ENCODE measurements around the gene CD180.

CD180 gene

DNA sequence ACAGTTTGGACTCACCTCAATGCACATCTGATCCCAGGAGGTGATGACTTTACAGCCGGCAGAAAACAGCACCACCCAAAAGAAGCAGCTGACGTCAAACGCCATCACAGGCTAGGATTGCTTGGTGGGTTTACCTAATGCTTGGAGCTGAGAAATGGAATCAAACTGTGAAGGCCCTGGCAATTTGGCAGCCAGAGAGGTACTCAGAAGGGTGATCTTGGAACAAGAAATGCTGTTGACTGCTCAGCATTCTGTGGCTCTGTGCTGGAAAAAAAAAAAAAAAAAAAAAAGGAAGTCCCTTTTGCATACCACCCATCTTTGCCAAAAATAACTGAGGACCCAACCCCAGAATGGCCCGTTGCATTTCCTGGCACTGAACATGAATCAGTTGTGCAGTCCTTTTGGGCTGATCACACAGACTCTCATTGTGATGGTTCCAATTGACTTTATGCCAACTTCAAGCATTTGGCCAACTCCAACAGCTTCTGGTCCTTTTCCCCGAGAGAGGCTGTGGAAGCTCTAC is at the start of gene CD180:
TSS of gene CD180 (minus strand) at position 263 of the 523 bp plus-strand sequence. CDS start at position 105, 158 bp downstream.
- no peak for DNase-seq (ENCODE audit: low read depth in 2 of 3, low spot score in 1 of 3)

DNA sequence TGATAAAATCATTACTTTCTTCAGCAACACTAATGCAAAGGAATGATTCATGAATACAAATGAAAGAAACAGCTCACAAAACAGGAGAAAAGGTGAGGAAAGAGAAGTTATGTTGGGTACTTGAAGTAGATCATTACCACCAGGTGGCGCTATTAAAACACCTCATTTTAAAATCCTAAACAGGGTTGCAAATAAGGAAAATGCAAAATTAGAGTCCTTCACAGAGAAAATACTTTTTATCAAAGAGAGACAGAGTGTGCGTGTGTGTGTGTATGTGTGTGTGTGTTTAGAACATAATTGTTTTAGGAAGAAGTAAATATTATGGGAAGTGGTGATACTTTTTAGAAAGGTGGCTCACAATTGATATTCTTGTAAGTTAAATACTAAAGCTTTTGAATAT is 49.5 kb upstream of the CD180 start:
- DNase-seq (ENCODE audit: low read depth in 2 of 3, low spot score in 1 of 3): peak in 1 of 3 donors; percentile 56

DNA sequence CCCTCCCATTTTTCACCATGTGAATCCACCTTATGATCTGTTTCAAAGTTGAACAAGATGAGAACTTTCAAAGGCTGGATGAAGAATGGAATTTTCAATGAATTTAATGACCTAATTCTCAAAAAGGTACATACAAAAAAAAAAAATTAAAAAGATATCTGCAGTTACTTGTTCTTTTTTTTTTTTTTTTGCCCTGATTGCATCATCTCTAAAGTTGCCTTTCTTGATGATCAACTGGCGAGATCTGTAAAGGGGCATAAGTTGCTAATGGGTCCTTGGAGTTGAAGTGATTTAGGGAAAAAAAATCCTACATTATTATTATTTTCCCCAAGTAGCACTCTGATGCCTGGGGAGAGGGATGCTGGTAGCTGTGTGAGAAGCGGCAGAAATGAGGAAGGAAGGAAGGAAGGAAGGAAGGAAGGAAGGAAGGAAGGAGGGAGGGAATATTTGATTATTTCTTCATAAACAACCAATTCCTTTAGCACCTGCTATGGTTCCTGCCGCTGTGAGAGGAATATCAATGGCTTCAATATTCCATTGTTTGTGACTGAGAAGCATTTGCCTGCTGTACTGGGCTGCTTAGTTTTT is 48.8 kb upstream of the CD180 start:
- DNase-seq (ENCODE audit: low read depth in 2 of 3, low spot score in 1 of 3): no peak

DNA sequence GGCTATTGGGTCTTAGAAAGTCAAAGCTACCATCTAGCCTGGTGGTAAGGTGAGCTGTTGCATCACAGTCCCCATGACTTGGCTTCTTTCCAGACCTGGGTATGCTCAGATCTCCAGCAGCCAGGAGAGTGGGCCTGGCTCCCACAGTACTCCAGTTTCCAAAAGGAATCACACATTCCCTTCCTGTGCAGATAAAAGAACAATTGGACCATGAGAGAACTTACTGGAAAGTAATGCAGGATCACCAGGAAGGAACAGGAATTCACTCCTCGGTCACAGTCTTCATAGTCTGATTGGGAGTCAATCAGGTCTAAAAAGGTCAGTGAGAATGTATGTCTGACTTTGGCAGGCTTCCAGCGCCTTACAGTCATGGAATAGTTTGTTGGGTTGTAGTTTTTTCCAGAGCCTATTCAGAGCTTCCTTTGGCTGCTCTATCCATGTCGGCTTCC is 47.8 kb upstream of the CD180 start:
- DNase-seq (ENCODE audit: low read depth in 2 of 3, low spot score in 1 of 3): no peak

DNA sequence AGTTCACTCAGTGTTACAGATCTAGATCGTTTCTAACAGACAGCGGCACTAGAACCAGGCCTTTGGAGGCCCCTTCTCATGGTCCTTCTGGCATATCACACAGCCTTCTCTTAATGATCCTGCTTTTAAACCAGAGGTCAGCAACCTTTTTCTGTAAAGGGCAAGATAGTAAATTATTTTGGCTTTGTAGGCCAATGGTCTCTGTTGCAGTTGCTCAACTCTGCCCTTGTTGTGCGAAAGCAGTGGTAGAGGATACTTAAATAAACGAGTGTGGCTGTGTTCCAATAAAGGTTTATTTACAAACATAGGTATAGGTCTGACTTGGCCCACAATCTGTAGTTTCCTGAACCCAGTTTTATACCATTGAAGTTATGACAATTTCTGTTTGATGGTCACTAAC is 47.3 kb upstream of the CD180 start:
- no peak for DNase-seq (ENCODE audit: low read depth in 2 of 3, low spot score in 1 of 3)

DNA sequence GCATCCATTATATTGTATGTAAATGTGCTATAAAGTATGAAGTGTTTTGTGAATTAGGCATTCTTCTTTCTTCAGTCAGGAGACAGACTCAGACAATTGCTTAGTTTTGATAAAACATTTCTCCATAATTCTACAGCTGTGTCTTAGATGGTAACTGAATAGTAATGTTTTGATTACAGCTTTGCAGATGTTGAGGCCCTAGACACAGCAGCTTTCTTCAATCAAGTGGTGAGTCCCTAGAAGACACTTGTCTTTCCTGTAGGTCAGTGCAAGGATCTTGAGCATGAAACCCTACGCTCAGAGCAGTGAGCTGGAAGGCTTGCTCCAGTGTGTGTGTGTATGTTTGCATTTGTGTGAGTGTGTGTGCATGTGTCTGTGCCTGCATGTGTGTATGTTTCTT is 46.8 kb upstream of the CD180 start:
- no peak for DNase-seq (ENCODE audit: low read depth in 2 of 3, low spot score in 1 of 3)

DNA sequence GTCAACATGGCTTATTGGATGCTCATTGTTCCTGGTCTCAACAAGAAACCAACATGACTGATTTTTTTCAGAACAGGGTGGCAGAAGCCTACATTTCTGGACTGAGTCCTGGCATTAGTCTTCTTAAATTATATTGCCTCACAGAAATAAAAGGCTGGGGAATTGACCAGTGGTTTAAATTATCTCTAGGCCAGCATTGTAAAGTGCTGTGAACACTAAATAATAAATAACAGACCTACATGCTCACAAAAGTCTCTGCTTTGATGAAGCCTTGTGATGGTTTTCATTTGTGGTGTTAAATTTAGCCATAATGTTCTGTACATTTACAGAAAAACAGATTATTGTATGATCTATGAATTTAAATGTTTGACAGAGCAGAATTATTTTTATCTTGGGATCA is 44.7 kb upstream of the CD180 start:
- DNase-seq (ENCODE audit: low read depth in 2 of 3, low spot score in 1 of 3): no peak

DNA sequence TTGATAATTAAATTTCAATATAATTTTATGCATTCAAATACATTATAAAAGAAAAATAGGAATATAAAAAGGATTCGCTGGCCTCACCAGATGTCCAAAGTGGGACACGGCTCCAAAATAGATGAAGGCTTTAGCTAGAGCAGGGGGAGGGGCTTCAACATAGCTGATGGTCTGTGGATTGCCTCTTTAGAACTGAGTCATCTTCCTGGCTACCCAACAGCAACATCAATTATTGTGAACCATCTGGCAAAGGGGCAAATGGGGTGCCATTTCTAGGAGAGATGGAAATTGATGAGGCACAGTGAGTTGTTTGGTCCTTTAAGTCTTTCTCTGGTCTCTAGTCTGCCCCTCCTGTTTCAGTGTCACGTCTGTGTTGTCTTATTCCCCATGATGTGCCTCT is 44.2 kb upstream of the CD180 start:
- DNase-seq (ENCODE audit: low read depth in 2 of 3, low spot score in 1 of 3): no peak

DNA sequence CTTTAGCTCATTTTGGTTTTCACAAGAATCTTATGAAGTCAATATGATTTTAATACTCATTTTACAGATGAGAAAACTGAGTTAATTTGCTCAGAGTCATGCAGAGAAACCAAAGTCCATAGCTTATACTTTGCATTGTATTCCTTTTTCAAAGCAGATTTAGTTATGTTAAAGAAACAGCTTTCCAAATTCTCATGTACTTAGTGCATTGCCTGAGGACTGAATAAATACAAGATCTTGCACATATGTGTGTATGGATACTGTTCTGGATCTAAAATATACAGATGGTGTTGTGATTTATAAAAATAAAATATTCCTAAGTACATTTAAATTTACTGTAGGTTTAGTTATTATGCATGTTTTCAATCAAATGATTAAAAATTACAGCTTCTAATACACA is 43.5 kb upstream of the CD180 start:
- no peak for DNase-seq (ENCODE audit: low read depth in 2 of 3, low spot score in 1 of 3)

DNA sequence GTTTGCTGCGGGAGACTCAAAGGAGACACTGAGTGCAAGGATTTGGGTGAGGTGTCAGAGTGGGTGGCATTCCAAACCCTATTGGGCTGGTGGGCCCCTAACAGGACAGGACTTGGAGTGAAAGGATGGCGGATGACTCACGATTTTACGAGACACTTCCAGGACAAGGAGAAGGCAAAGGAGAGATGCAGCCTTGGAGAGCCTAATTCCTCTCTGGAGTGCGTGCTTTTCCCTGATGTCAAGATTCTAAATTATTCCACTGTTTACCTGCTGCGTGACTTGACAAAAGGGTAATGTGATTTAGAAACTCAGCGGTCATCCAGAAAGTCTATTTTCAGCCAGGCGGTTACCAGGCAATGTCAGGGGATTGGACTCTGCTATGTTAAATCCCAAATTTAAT is 41.6 kb upstream of the CD180 start:
- DNase-seq (ENCODE audit: low read depth in 2 of 3, low spot score in 1 of 3): no peak

DNA sequence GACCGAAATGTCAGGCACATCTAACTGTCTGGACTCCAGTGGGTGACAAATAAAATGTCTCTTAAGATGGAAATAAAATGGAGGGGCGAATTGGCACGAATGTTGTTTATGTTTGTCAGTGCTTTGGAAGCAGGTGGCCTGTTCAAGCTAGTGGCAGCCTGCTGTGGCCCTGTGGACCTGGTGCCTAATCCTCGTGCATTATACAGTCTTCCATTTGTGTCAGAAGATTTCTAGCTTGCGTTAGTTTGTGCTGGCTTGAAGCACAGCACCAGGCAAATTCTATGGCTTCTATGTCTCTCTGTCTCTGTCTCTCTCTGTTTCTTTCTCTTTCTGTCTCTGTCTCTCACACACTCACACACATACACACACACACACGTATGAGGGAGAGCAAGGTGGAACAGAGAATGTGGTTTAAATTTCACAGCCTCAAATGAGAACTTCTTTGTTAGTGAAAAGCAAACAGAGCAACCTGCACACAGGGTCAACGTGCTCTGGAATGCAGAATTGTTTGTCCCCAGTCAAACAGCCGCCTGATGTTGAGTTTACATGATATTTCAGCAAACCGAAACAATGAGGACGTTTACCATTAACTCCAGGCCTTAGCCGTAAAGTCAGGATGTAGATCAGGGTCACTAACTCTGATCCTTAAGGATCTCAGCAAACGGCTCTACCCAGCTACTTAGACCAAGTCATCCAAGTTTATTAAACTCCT is 39.0 kb upstream of the CD180 start:
- DNase-seq (ENCODE audit: low read depth in 2 of 3, low spot score in 1 of 3): no peak

DNA sequence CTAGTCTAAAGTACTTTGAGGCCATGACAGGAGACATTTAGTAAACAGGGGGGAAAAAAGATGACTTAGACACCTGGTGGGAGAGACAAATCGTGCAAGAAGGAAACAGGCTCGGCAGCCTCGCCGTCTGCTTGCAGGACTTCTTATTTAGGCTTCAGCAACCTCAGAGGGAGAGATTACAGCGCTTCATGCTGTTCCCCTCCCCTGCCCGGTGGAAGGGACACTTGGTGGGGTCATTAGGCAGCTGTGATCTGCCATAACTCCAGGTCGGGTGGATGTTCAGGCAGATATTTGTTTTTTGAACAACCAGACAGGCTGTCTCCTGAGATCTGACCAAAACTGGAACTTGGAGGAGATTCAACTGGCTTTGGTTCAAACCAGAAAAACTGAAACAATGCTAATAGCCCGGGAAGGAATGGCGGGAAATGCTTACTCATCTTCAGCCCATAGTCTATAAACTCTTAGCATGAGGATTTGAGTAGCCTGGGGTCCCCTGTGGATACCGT is 38.1 kb upstream of the CD180 start:
- no peak for DNase-seq (ENCODE audit: low read depth in 2 of 3, low spot score in 1 of 3)

DNA sequence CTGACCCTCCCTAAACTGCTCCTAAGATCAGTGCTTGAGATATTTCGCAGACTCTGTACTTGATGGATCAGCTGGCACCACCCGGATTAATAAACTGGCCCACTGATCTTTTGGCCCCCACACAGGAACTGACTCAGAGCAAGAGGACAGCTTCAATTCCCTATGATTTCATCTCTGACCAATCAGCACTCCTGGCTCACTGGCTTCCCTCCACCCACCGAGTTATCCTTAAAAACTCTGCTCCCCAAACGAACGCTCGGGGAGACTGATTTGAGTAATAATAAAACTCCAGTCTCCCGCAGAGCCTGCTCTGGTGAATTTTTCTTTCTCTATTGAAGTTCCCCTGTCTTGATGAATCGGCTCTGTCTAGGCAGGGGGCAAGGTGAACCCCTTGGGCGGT is 36.5 kb upstream of the CD180 start:
- DNase-seq (ENCODE audit: low read depth in 2 of 3, low spot score in 1 of 3): no peak

DNA sequence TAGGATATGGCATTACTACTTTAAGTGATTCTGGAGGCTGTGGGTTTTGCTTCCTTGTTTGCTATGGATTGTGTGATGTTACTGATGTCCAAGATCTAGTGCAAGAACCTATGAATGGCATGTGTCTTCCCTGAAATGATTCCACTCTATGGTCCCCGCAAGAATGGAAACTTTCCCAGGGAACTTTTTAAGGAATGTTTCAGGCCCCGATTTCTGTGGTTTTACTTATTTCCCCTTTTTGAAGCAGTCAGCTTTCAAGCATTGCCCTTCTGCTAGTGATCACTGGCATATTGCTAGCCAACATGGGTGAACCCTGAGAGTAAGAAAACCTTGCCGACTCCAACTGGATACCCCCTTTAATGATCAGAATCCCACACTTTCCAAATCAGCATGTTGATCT is 26.6 kb upstream of the CD180 start:
- no peak for DNase-seq (ENCODE audit: low read depth in 2 of 3, low spot score in 1 of 3)

DNA sequence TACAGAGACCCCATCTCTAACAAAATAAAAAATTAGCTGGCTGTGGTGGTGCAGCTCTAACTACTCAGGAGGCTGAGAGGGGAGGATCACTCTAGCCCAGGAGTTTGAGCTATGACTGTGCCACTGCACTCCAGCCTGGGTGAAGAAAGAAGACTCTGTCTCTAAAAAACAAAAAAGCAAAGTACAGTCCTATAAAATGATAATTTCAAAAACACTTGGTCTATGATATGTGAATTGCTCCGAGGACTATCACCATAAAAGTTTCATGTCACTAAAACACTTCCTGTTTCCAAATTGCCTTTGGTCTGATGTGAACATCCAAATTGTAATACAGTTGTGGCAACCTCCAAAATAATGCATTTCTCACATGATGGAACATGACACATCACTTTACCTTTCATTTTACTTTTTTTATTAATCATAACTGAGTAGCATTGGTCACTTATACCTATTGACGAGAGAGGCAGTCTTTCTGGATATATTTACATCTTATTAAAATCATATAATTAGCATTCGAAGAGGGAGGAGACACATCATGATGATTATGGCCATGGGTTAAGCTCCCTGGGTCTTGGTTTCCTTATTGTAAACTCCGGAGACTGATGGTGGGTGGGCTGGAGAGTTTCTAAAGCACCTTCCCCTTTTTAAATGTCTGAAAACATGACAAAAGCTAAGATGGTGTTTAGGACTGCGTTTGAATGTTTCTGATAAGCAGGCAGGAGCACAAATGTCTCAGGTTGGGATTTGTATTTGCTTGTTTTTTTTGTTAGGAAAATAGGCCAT is 25.8 kb upstream of the CD180 start:
- DNase-seq (ENCODE audit: low read depth in 2 of 3, low spot score in 1 of 3): no peak

DNA sequence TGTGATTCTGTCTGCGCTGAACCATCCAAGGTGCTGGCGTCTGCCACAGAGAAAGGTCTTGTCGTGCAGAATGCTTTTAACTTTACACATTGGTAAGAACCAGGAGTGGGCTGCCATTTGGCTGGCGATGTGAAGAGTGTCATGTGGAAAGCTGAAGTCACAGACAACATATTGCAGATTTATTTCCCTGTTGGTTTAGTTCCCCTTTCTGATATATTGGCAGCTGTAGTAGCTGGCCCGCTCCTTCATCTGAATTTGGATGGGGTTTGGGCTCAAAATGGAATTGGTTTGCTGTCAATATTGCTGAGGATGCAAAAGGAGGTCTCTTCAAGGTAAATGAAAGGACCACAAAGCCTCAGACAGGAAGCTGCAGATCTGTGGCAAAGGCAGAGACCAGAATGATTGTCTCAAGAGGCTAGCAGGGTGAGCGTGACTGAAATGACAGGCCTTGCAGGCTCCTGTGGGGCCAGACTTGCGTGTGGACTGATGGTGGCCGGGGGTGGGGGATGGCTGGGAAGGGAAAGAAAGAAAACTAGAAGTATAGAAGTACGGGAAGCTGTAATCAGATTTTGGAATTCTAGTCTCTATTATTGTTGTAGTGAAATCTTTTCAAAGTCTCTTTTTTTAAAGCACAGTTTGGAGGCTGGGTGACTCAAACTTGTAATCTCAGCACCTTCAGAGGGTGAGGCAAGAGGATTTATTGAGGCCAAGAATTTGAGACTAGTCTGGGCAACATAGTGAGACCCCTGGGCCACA is 25.1 kb upstream of the CD180 start:
- DNase-seq (ENCODE audit: low read depth in 2 of 3, low spot score in 1 of 3): peak in 2 of 3 donors; percentile 8 to 10

DNA sequence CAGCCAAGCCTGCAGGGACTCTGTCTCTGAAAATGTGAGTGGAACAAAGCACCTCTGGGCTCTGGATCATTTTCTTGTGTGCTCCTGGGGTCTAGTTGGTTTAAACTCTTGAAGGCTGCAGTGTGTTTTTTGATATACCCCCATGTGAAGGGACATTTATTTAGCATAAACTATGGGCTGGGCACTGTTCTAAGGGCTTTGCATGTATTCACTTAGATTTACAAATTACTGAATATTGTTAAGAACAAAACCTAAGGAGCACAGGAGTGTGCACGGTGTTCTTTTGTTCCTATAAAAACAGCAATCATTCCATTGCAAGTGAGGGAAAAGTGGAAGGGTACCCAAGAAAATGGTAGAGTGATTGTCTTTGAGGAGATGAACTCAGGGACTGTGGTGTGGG is 20.0 kb upstream of the CD180 start:
- DNase-seq (ENCODE audit: low read depth in 2 of 3, low spot score in 1 of 3): no peak

DNA sequence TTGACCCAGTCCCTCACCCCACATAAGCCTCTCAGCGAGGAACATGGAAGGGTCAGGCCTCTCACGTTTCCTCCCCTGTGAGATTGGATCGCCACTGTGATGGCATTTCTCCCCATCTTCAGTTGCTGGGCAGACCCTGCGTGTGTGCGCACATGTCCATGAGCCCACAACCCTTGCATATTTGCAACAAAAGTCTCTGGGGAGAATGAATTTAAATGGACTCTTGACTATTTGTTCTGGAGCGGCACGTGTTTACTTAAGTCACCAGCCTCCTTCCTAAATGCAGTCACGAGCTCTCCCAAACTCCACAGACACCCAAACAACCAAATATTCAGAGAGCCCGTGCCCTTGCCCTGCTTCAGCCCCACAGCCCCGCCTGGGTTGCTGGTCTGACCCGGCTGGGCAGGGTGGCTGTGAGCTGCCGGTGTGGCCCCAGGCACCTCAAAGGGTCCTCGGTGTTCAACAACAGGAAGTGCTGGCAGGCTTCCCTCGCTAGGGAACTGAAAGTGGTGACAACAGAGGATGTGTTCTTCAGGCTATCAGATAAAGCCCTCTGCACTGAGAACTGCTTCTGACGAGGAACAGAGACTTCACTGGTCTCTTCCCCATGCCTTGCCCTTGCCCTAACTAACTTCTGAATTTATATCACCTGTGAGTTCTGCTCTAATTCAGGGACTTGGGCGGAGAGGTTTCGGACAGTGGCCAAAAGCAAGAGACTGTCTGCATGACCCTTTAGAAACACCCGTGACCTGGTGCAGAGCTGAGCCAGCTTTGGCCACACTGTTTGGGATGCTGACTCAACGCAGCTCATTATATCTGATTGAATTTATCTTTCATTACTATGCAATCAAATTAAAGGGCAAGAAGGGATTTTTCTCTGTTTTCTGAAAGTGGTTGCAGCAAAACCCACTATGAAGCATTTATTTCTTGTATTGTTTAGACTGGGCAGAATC is 19.2 kb upstream of the CD180 start:
- peak; percentile 46 to 49 (median 46) for DNase-seq (ENCODE audit: low read depth in 2 of 3, low spot score in 1 of 3)

DNA sequence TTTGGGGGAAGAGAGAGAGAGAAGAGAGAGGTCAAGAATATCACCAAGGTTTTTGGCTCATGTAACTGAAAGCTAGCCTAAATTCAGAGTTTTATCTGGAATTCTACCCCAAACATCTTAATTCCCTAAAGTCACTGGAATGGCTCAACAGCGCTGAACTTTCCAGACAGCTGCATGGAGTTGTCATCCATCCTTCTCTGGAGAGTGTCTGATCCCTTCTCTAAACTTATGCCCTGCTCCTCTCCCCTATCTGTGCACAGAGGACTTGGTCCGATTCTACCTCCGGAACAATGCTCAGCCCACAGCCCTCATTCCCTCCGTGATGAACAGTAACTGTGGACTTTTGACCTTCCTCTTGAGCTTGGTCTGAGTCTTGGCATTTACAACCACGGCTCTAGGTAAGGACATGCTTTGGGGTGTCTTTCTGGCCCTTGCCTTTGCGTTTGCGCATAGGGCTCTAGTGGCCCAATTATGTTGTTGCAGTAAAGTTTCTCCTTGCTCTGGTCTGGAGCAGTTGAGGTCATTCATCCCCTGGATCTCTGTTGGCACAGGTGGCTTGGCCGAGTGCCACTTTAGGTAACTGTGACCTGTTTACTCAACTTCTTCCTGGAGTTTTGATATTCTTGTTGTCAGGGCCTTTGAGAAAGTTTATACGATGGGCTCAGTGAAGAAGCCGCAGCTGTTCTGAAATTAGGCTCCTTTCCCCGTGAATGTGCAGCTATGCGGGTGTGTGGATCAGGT is 18.3 kb upstream of the CD180 start:
- no peak for DNase-seq (ENCODE audit: low read depth in 2 of 3, low spot score in 1 of 3)
